Measurements from ENCODE around the gene ASXL1. TPM values are rescaled to one million over a fixed set of nuclear protein-coding genes. Genes with fewer than 3 reads are reported as not detected.

The ASXL1 gene
- total and polyA plus RNA-seq, 10 of the 15 experiments (the other 5 are each of a cell fraction or from before 2014, with no cell fraction given) = 11.0 to 87.6 (median 56.8) TPM

DNA sequence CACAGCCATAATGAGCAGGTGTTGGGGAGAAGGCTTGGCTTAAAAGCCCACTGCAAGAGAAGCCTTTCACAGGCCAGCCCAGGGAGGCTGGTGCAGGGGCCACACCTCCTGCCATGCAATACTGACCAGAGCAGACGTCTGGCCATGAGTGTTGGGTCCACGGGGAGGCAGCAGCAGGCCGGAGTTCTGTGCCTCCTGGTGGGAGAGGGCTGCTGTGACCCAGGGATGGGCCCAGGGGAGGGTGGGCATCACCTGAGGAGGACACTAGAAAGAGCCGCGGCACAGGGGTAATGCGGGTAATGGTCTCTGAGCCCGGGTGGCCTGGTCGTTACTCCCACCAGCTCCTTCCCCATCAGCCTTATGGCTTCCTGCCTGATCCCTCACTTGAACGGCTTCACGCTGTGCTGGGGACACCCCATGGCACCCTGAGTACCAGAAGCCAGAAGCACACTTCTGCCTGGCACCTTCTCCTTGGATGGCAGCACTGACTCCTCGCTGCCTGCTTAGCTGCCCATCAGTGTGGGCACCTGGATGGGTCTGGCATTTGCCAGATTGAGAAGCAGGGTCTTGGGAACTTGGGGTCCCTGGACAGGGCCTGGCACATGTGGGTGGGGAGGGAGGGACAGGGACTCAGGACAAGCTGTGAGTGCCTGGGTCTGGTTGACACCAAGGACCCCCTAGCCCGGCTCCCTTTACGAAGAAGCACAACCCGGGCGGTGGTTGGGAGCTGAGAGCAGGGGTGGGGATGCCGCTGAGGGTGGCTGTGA, 108.8 kb downstream of the ASXL1 start:
- Histone ChIP-seq H3K79me2 (ENCODE audit: control insufficient read depth, insufficient read depth, low read length) (no peaks in the 10 kb centered on the region), H3K9me3 (replicated peaks; ENCODE audit: control insufficient read depth, insufficient read depth, low read length) (no peaks in the 10 kb centered on the region), H4K20me1 (ENCODE audit: control insufficient read depth, insufficient read depth) (no peaks in the 10 kb centered on the region), H2AFZ (ENCODE audit: control insufficient read depth, low read depth, low read length) (no peak overlapping the region), H3K4me1 (ENCODE audit: control insufficient read depth, insufficient read depth, low read length) (no peaks in the 10 kb centered on the region), H3K9ac (ENCODE audit: control insufficient read depth, insufficient read depth, low read length) (no peak overlapping the region), H3K36me3 (ENCODE audit: control insufficient read depth in 2 of 2, insufficient read depth in 2 of 2, low read length in 1 of 2) (no peaks in the 10 kb centered on the region; a peak in 1 of 4 replicates), H3K27ac (ENCODE audit: control insufficient read depth, insufficient read depth) (no peak overlapping the region), H3K27me3 (replicated peaks in 1 of 2; ENCODE audit: control insufficient read depth in 2 of 2, insufficient read depth in 2 of 2, low read length in 1 of 2) (no peaks in the 10 kb centered on the region), H3K4me3 (no peak overlapping the region), H3K4me2 (ENCODE audit: control insufficient read depth, insufficient read depth) (no peak overlapping the region)
- WGBS (ENCODE audit: insufficient coverage, insufficient replicate concordance, low lambda C conversion rate, missing lambda C conversion rate) = 47% methylated on average over 13 of the region's 16 CpGs
- DNase-seq (ENCODE audit: low read depth, low spot score) (no peak), ATAC-seq (no peak), FAIRE-seq (no peak)
- in situ Hi-C loops (cut with MboI) = no loop called here
- ChIA-PET CTCF (interaction anchor here (1.1 kb wide), 1 partner anchor 184 kb away, joined by 3 read pairs; no protein-coding TSS in a partner anchor), POLR2A (no interaction called here), RAD21 (ENCODE audit: unreplicated experiment) (no interaction called here), SMC1A (ENCODE audit: uncharacterized antibody, unreplicated experiment) (no interaction called here)
- intact Hi-C loops (cut with micrococcal nuclease; ENCODE audit: unreplicated experiment) = no loop called here
- no TSS peak for BruUV-seq (replicated peaks)
- TF ChIP-seq SMAD5 (IDR thresholded peaks at IDR 0.05; ENCODE audit: low read depth) = no peak

DNA sequence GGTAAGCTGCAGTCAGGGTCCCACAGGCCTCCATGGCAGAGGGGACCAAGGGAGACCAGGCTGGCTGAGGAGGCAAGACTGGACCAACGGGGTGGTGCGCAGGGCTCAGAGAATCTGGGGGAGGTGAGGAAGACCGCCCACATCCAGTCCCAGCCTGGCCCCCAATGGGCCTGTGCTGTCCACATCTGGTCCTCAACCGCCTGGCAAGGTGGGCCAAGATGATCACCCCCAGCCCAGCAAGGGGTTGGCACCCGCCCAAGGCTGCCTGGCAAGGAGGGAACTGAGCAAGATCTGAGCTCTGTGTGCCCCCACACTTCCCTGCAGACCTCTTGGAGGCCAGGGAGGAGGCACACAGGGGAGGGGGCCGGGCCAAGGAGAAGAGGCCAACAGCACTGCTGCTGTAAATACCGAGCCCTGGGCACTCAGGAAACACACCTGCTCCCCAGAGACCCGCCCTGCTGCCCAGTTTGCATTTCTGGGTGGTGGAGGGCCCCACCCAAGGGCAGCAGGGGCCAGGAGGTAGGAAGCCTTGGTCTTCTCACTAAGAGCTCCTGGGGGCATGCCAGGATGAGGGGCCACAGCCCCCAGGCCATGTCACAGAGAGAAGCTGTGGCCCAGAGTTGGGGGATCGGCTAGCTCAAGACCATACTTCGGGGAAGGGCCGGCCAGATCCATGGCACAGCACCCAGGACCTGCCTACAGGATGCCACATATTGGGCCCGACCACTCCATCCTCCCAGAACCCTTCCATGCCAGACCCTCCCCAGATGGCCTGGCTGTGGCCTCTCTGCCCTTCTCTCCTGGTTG, 109.6 kb downstream of the ASXL1 start:
- BruUV-seq (replicated peaks) = no TSS peak
- DNase-seq (ENCODE audit: low read depth, low spot score) = no peak
- POLR2A ChIA-PET = no interaction called here
- Histone ChIP-seq H3K9me3 (replicated peaks; ENCODE audit: control insufficient read depth, insufficient read depth, low read length) (no peaks in the 10 kb centered on the region), H3K9ac (ENCODE audit: control insufficient read depth, insufficient read depth, low read length) (no peak overlapping the region), H3K27me3 (replicated peaks in 1 of 2; ENCODE audit: control insufficient read depth in 2 of 2, insufficient read depth in 2 of 2, low read length in 1 of 2) (no peaks in the 10 kb centered on the region), H3K4me2 (ENCODE audit: control insufficient read depth, insufficient read depth) (no peak overlapping the region), H3K4me1 (ENCODE audit: control insufficient read depth, insufficient read depth, low read length) (no peaks in the 10 kb centered on the region), H3K27ac (ENCODE audit: control insufficient read depth, insufficient read depth) (no peak overlapping the region), H3K79me2 (ENCODE audit: control insufficient read depth, insufficient read depth, low read length) (no peaks in the 10 kb centered on the region), H3K4me3 (no peak overlapping the region), H2AFZ (ENCODE audit: control insufficient read depth, low read depth, low read length) (no peak overlapping the region), H4K20me1 (ENCODE audit: control insufficient read depth, insufficient read depth) (no peaks in the 10 kb centered on the region), H3K36me3 (ENCODE audit: control insufficient read depth in 2 of 2, insufficient read depth in 2 of 2, low read length in 1 of 2) (no peaks in the 10 kb centered on the region; a peak in 1 of 4 replicates)
- no peak for ATAC-seq
- CTCF ChIA-PET = interaction anchor here (0.8 to 1.1 kb wide), 2 partner anchors 32 to 184 kb away, joined by 3 read pairs; no protein-coding TSS in a partner anchor
- RAD21 ChIA-PET (ENCODE audit: unreplicated experiment) = no interaction called here
- intact Hi-C loops (cut with micrococcal nuclease; ENCODE audit: unreplicated experiment) = no loop called here
- no peak for FAIRE-seq
- in situ Hi-C loops (cut with MboI) = no loop called here
- TF ChIP-seq CREB1 (IDR thresholded peaks at IDR 0.05; ENCODE audit: low read depth) (no peak), GABPA (IDR thresholded peaks at IDR 0.05; ENCODE audit: low read depth) (no peak), FOXK2 (IDR thresholded peaks at IDR 0.05) (no peak), CEBPB (IDR thresholded peaks at IDR 0.05; ENCODE audit: borderline replicate concordance in 1 of 2, low read depth in 2 of 2, low read length in 2 of 2) (no peak), BRCA1 (IDR thresholded peaks at IDR 0.05; ENCODE audit: low read depth, low read length) (no peak), GATAD2B (conservative IDR thresholded peaks at IDR 0.05; ENCODE audit: low read depth) (no peak), NFYA (IDR thresholded peaks at IDR 0.05; ENCODE audit: borderline replicate concordance, low read depth, low read length) (no peak)
- TF ChIP-seq, protein P1, sequence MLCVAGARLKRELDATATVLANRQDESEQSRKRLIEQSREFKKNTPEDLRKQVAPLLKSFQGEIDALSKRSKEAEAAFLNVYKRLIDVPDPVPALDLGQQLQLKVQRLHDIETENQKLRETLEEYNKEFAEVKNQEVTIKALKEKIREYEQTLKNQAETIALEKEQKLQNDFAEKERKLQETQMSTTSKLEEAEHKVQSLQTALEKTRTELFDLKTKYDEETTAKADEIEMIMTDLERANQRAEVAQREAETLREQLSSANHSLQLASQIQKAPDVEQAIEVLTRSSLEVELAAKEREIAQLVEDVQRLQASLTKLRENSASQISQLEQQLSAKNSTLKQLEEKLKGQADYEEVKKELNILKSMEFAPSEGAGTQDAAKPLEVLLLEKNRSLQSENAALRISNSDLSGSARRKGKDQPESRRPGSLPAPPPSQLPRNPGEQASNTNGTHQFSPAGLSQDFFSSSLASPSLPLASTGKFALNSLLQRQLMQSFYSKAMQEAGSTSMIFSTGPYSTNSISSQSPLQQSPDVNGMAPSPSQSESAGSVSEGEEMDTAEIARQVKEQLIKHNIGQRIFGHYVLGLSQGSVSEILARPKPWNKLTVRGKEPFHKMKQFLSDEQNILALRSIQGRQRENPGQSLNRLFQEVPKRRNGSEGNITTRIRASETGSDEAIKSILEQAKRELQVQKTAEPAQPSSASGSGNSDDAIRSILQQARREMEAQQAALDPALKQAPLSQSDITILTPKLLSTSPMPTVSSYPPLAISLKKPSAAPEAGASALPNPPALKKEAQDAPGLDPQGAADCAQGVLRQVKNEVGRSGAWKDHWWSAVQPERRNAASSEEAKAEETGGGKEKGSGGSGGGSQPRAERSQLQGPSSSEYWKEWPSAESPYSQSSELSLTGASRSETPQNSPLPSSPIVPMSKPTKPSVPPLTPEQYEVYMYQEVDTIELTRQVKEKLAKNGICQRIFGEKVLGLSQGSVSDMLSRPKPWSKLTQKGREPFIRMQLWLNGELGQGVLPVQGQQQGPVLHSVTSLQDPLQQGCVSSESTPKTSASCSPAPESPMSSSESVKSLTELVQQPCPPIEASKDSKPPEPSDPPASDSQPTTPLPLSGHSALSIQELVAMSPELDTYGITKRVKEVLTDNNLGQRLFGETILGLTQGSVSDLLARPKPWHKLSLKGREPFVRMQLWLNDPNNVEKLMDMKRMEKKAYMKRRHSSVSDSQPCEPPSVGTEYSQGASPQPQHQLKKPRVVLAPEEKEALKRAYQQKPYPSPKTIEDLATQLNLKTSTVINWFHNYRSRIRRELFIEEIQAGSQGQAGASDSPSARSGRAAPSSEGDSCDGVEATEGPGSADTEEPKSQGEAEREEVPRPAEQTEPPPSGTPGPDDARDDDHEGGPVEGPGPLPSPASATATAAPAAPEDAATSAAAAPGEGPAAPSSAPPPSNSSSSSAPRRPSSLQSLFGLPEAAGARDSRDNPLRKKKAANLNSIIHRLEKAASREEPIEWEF (IDR thresholded peaks at IDR 0.05; ENCODE audit: insufficient replicate concordance, low read depth, low read length) = no peak
- WGBS (ENCODE audit: insufficient coverage, insufficient replicate concordance, low lambda C conversion rate, missing lambda C conversion rate) = 33% methylated on average over 12 of the region's 12 CpGs
- SMC1A ChIA-PET (ENCODE audit: uncharacterized antibody, unreplicated experiment) = interaction anchor here (0.9 kb wide), 1 partner anchor 55 kb away, joined by 4 read pairs; no protein-coding TSS in a partner anchor
